Ovary (tissue), 3 donors: Measurements from ENCODE around the gene LIFR.

Source experiments
- CTCF ChIP-seq, 3 donors: fragments of 450-650 bp in 2 of 3; fragments of 200-600 bp in 1 of 3; IDR thresholded peaks; one replicate each; pipeline versions ENCODE4 v1.5.1 to v1.8.0; 2016 to 2022; ENCODE audit warnings: antibody characterized with exemption in 3 of 3, mild to moderate bottlenecking in 1 of 3
- EP300 ChIP-seq: sonication (generic); formaldehyde crosslinking; IDR thresholded peaks from one replicate; pipeline ENCODE4 v1.6.1; 2017; ENCODE audit warnings: antibody characterized with exemption
- POLR2A ChIP-seq: fragments of 450-650 bp; IDR thresholded peaks from one replicate; pipeline ENCODE4 v1.6.1; 2017; ENCODE audit warnings: antibody characterized with exemption, mild to moderate bottlenecking, moderate library complexity
- donor health status: DM: no; HTN: no; CAD: no.

- no peak for TF ChIP-seq CTCF (IDR thresholded peaks at IDR 0.05)
- no peak for TF ChIP-seq POLR2A
- no peak for TF ChIP-seq EP300
Measured at GRCh38 chr5:38603691-38604090, 47.2 kb upstream of the LIFR start.
